GM12878 (cell line): ENCODE measurements around the gene NUPR1.

Experiments used
- E4F1 ChIP-seq: fragments of 450-650 bp; IDR thresholded peaks from 2 replicates; pipeline ENCODE4 v1.6.1; 2018; ENCODE audit warnings: borderline replicate concordance, mild to moderate bottlenecking; ENCODE audit not compliant: partially characterized antibody
- FOS ChIP-seq: IDR thresholded peaks from 3 replicates; pipeline ENCODE4 v1.6.1; 2011; ENCODE audit warnings: borderline replicate concordance; ENCODE audit not compliant: insufficient read length; ENCODE audit errors: extremely low read depth
- GABPA ChIP-seq: IDR thresholded peaks from 2 replicates; pipeline ENCODE4 v1.6.1; 2014; ENCODE audit warnings: antibody characterized with exemption, low read depth, mild to moderate bottlenecking, inconsistent platforms
- IRF3 ChIP-seq: fragments of 450-650 bp; IDR thresholded peaks from 2 replicates; pipeline ENCODE4 v1.6.1; 2014; ENCODE audit warnings: mild to moderate bottlenecking
- POLR2A ChIP-seq: IDR thresholded peaks from 2 replicates; pipeline ENCODE4 v1.6.1; 2011; ENCODE audit warnings: low read depth, mild to moderate bottlenecking, low read length
- SMC3 ChIP-seq: IDR thresholded peaks from 2 replicates; pipeline ENCODE4 v1.6.1; 2011; ENCODE audit warnings: low read length, improper control_type of control experiment, borderline replicate concordance
- TCF3 ChIP-seq: IDR thresholded peaks from 2 replicates; pipeline ENCODE4 v1.6.1; 2012; ENCODE audit warnings: low read depth, mild to moderate bottlenecking, low read length, borderline replicate concordance; ENCODE audit not compliant: insufficient read depth

GRCh38 chr16:28558456-28558855 lies 19.7 kb upstream of the NUPR1 start:
- TF ChIP-seq TCF3 = no peak
- TF ChIP-seq SMC3 = no peak
- TF ChIP-seq IRF3 = no peak
- no peak for TF ChIP-seq GABPA
- no peak for TF ChIP-seq POLR2A
- no peak for TF ChIP-seq FOS
- TF ChIP-seq E4F1 = no peak
